Progenitor cell of endocrine pancreas (in vitro differentiated cells): Measurements from ENCODE around the gene SNAPC4. TPM values are rescaled to one million over a fixed set of nuclear protein-coding genes. Genes with fewer than 3 reads are reported as not detected.

Experiments used
- DNase-seq: peaks from one replicate; pipeline ENCODE4 v3.0.0; 2021; ENCODE audit warnings: low spot score; ENCODE audit not compliant: unreplicated experiment
- H3K27ac Mint-ChIP-seq: 2 replicates; pipeline ENCODE4 v1.8.0; 2021; ENCODE audit warnings: mild to moderate bottlenecking, moderate library complexity, mixed read lengths
- H3K27me3 Mint-ChIP-seq: 2 replicates; pipeline ENCODE4 v1.8.0; 2021; ENCODE audit warnings: mixed read lengths
- H3K36me3 Mint-ChIP-seq: 2 replicates; pipeline ENCODE4 v1.8.0; 2022; ENCODE audit warnings: mixed read lengths; ENCODE audit not compliant: insufficient read depth
- H3K4me1 Mint-ChIP-seq: 2 replicates; pipeline ENCODE4 v1.8.0; 2021; ENCODE audit warnings: low read depth, mixed read lengths
- H3K4me3 Mint-ChIP-seq: 2 replicates; pipeline ENCODE4 v1.8.0; 2021; ENCODE audit warnings: low read depth, mild to moderate bottlenecking, moderate library complexity, mixed read lengths
- H3K9me3 Mint-ChIP-seq: 2 replicates; pipeline ENCODE4 v1.8.0; 2021; ENCODE audit warnings: low read depth, mixed read lengths
- CTCF ChIP-seq: fragments of 200-600 bp; sonication (generic); IDR thresholded peaks from one replicate; pipeline ENCODE4 v1.5.0; 2021; ENCODE audit warnings: antibody characterized with exemption, mild to moderate bottlenecking; ENCODE audit not compliant: unreplicated experiment
- total RNA-seq: library from RNA; stranded (reverse); gene quantifications from 2 replicates; pipeline ENCODE4 v1.2.1, GENCODE V29; 2021

SNAPC4 gene
- total RNA-seq, 1 donor from 2014 or later = 22.3 TPM

DNA sequence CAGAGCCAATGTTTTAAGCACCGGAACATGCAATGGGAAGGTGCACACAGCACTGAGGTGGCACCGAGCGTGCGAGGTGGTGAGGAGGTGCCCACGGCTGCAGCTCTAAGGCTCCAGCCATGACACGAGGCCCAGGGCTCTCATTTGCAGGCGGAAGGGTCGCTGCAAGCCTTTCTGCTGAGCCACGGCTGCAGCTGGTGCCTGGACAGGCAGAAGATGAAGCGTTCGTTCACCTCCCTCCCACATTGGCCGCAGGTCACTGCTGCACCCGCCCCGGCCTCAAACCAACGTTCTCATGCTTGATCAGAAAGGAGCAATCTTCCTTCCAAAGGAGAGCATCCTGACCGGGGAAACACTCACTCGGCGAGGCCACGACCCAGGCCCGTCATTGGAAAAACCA is 44.1 kb upstream of the SNAPC4 start:
- no peaks in the 10 kb centered on the region for H3K4me1 Mint-ChIP-seq
- H3K36me3 Mint-ChIP-seq = peaks cover 25% of the 10 kb centered on the region
- H3K27ac Mint-ChIP-seq = no peak overlapping the region
- no peak for DNase-seq
- no peaks in the 10 kb centered on the region for H3K9me3 Mint-ChIP-seq
- no peak for TF ChIP-seq CTCF
- H3K4me3 Mint-ChIP-seq = no peak overlapping the region
- no peaks in the 10 kb centered on the region for H3K27me3 Mint-ChIP-seq

- no peak overlapping the region for H3K4me3 Mint-ChIP-seq
- no peak for TF ChIP-seq CTCF
- H3K36me3 Mint-ChIP-seq = peaks cover 25% of the 10 kb centered on the region
- no peaks in the 10 kb centered on the region for H3K9me3 Mint-ChIP-seq
- no peaks in the 10 kb centered on the region for H3K27me3 Mint-ChIP-seq
- H3K27ac Mint-ChIP-seq = no peak overlapping the region
- no peaks in the 10 kb centered on the region for H3K4me1 Mint-ChIP-seq
- DNase-seq = no peak
These were observed 43.7 kb upstream of the SNAPC4 start for GRCh38 chr9:136443687-136444086.

- H3K27ac Mint-ChIP-seq = no peak overlapping the region
These were observed 43.1 kb upstream of the SNAPC4 start for GRCh38 chr9:136443087-136443486.

GRCh38 chr9:136442265-136442664 is 42.3 kb upstream of the SNAPC4 start:
- no peak overlapping the region for H3K4me3 Mint-ChIP-seq
- DNase-seq = no peak
- no peak overlapping the region for H3K27ac Mint-ChIP-seq
- no peaks in the 10 kb centered on the region for H3K27me3 Mint-ChIP-seq
- peaks cover 22% of the 10 kb centered on the region for H3K36me3 Mint-ChIP-seq
- no peaks in the 10 kb centered on the region for H3K9me3 Mint-ChIP-seq
- peaks cover 8% of the 10 kb centered on the region for H3K4me1 Mint-ChIP-seq
- TF ChIP-seq CTCF = no peak

More at GRCh38 chr9:136443087-136443486, 43.1 kb upstream of the SNAPC4 start:
- Mint-ChIP-seq H3K27me3 (no peaks in the 10 kb centered on the region), H3K4me3 (no peak overlapping the region), H3K4me1 (peaks cover 4% of the 10 kb centered on the region), H3K36me3 (peaks cover 24% of the 10 kb centered on the region), H3K9me3 (no peaks in the 10 kb centered on the region)
- no peak for DNase-seq
- no peak for TF ChIP-seq CTCF

GRCh38 chr9:136441681-136442245 is 41.8 kb upstream of the SNAPC4 start:
- DNase-seq = no peak
- Mint-ChIP-seq H3K9me3 (no peaks in the 10 kb centered on the region), H3K27ac (no peak overlapping the region), H3K4me3 (no peak overlapping the region), H3K27me3 (no peaks in the 10 kb centered on the region), H3K4me1 (peaks cover 13% of the 10 kb centered on the region), H3K36me3 (peaks cover 20% of the 10 kb centered on the region)
- TF ChIP-seq CTCF = no peak
